Panc1 (cell line): Measurements from ENCODE around the gene C1orf210.

Experiments
- CTCF ChIP-seq: fragments of 450-650 bp; IDR thresholded peaks from 2 replicates; pipeline ENCODE4 v1.5.1; 2017; ENCODE audit warnings: mild to moderate bottlenecking
- POLR2AphosphoS5 ChIP-seq: IDR thresholded peaks from 2 replicates; pipeline ENCODE4 v1.6.1; 2012; ENCODE audit warnings: mild to moderate bottlenecking, low read depth, low read length, moderate library complexity
- REST ChIP-seq, 2 experiments: IDR thresholded peaks; 2 replicates each; pipeline ENCODE4 v1.6.1; 2011 to 2012; ENCODE audit warnings: low read depth in 2 of 2, control low read depth in 1 of 2, low read length in 1 of 2, mild to moderate bottlenecking in 1 of 2, moderate library complexity in 1 of 2; ENCODE audit not compliant: insufficient read depth in 1 of 2
- SIN3A ChIP-seq: IDR thresholded peaks from 2 replicates; pipeline ENCODE4 v1.6.1; 2012; ENCODE audit warnings: low read depth, mild to moderate bottlenecking, low read length, moderate library complexity, borderline replicate concordance; ENCODE audit not compliant: insufficient read depth
- TCF7L2 ChIP-seq: IDR thresholded peaks from 2 replicates; pipeline ENCODE4 v1.6.1; 2011; ENCODE audit warnings: mild to moderate bottlenecking, low read depth, low read length, inconsistent platforms

- TF ChIP-seq POLR2AphosphoS5 = no peak
- no peak for TF ChIP-seq CTCF
- no peak for TF ChIP-seq REST (IDR thresholded peaks at IDR 0.05; ENCODE audit: insufficient read depth in 1 of 2, low read depth in 2 of 2, low read length in 1 of 2)
- TF ChIP-seq SIN3A = no peak
- TF ChIP-seq TCF7L2 = no peak
Observed at GRCh38 chr1:43284546-43285110, 753 bp downstream of the C1orf210 start.
